GM12878 (cell line): ENCODE data around the gene PTPRC. TPM values are rescaled to one million over a fixed set of nuclear protein-coding genes. Genes with fewer than 3 reads are reported as not detected.

Experiments used
- ATAC-seq: fragments of 200-7000 bp; cut with Tn5 transposase; 3 replicates; pipeline ENCODE4 v1.9.1; 2020; ENCODE audit warnings: mild to moderate bottlenecking, moderate library complexity
- BruUV-seq: library from RNA; stranded (reverse); fragments of 400-500 nt; replicated peaks from 2 replicates; lab custom pipeline; 2021; lab: Mats Ljungman, UMichigan
- CTCF ChIA-PET: fragments of 300-600 bp; sonication (Branson Sonifier 250); formaldehyde crosslinking; extraction: SDS; loops from one replicate; lab custom pipeline; 2021; ENCODE audit warnings: inconsistent platforms; lab: Yijun Ruan, JAX
- POLR2A ChIA-PET: fragments of 350-600 bp; formaldehyde crosslinking; extraction: SDS; loops from one replicate; lab custom pipeline; 2021; ENCODE audit warnings: inconsistent platforms; lab: Charles Lee
- RAD21 ChIA-PET: fragments of 300-600 bp; sonication (Branson Sonifier 250); formaldehyde crosslinking; loops from one replicate; lab custom pipeline; 2023; ENCODE audit warnings: antibody characterized with exemption; ENCODE audit not compliant: unreplicated experiment; lab: Charles Lee
- SMC1A ChIA-PET: fragments of 300-600 bp; sonication (Branson Sonifier 250); formaldehyde crosslinking; loops from one replicate; lab custom pipeline; 2023; ENCODE audit not compliant: unreplicated experiment, uncharacterized antibody; lab: Charles Lee
- DNase-seq: peaks from one replicate; pipeline ENCODE4 v3.0.0-alpha.2; 2011; ENCODE audit warnings: low read depth, low spot score
- FAIRE-seq: peaks from 3 replicates; lab custom pipeline; 2011; peaks lifted over from hg19 to GRCh38; lab: Jason Lieb, UNC
- H2AFZ ChIP-seq: 2 replicates; pipeline ENCODE4 v1.6.0; 2011; ENCODE audit warnings: low read depth, low read length, control low read depth; ENCODE audit not compliant: control insufficient read depth
- H3K27ac ChIP-seq: 2 replicates; pipeline ENCODE4 v1.5.1; 2011; ENCODE audit warnings: control low read depth; ENCODE audit not compliant: control insufficient read depth, insufficient read depth
- H3K27me3 ChIP-seq, 2 experiments: replicated peaks in 1 of 2; 2 replicates each; pipeline versions ENCODE4 v1.6.0 to v1.6.1; 2011; ENCODE audit warnings: low read length in 1 of 2; ENCODE audit not compliant: control insufficient read depth in 2 of 2, insufficient read depth in 2 of 2
- H3K36me3 ChIP-seq, 2 experiments: 2 replicates each; pipeline ENCODE4 v1.5.1; 2011; ENCODE audit warnings: low read length in 1 of 2; ENCODE audit not compliant: control insufficient read depth in 2 of 2, insufficient read depth in 2 of 2
- H3K4me1 ChIP-seq: 2 replicates; pipeline ENCODE4 v1.6.1; 2011; ENCODE audit warnings: mild to moderate bottlenecking, low read length, moderate library complexity, mixed read lengths; ENCODE audit not compliant: control insufficient read depth, insufficient read depth
- H3K4me2 ChIP-seq: 2 replicates; pipeline ENCODE4 v1.6.0; 2011; ENCODE audit warnings: control low read depth; ENCODE audit not compliant: control insufficient read depth, insufficient read depth
- H3K4me3 ChIP-seq: fragments of 200-600 bp; sonication (generic); 2 replicates; pipeline ENCODE4 v1.5.1; 2016
- H3K79me2 ChIP-seq: 2 replicates; pipeline ENCODE4 v1.6.0; 2011; ENCODE audit warnings: low read length; ENCODE audit not compliant: control insufficient read depth, insufficient read depth
- H3K9ac ChIP-seq: 2 replicates; pipeline ENCODE4 v1.8.0; 2011; ENCODE audit warnings: low read length, control low read depth, mixed read lengths; ENCODE audit not compliant: control insufficient read depth, insufficient read depth
- H3K9me3 ChIP-seq: replicated peaks from 3 replicates; pipeline ENCODE4 v1.5.1; 2011; ENCODE audit warnings: mild to moderate bottlenecking, low read length; ENCODE audit not compliant: control insufficient read depth, insufficient read depth
- H4K20me1 ChIP-seq: 2 replicates; pipeline ENCODE4 v1.6.0; 2011; ENCODE audit not compliant: control insufficient read depth, insufficient read depth
- CBX3 ChIP-seq: fragments of 200-600 bp; sonication (generic); IDR thresholded peaks from 2 replicates; pipeline ENCODE4 v1.6.1; 2016; ENCODE audit warnings: low read depth, borderline replicate concordance
- CREB1 ChIP-seq: IDR thresholded peaks from 2 replicates; pipeline ENCODE4 v1.6.1; 2012; ENCODE audit warnings: low read depth, mild to moderate bottlenecking, inconsistent platforms
- NBN ChIP-seq: fragments of 450-650 bp; IDR thresholded peaks from 2 replicates; pipeline ENCODE4 v1.6.1; 2016
- RB1 ChIP-seq: fragments of 450-650 bp; formaldehyde crosslinking; IDR thresholded peaks from 2 replicates; pipeline ENCODE4 v1.6.1; 2017; ENCODE audit warnings: mild to moderate bottlenecking, borderline replicate concordance
- RELA ChIP-seq: fragments of 450-650 bp; IDR thresholded peaks from 2 replicates; pipeline ENCODE4 v1.8.0; 2014; ENCODE audit warnings: borderline replicate concordance; ENCODE audit not compliant: partially characterized antibody
- TCF7 ChIP-seq: IDR thresholded peaks from 2 replicates; pipeline ENCODE4 v1.6.1; 2014; ENCODE audit warnings: antibody characterized with exemption, borderline replicate concordance
- WGBS: methylation state at CpG from one replicate; pipeline ENCODE4 v1.1.6; 2016; ENCODE audit warnings: low lambda C conversion rate; ENCODE audit not compliant: insufficient replicate concordance, insufficient coverage; ENCODE audit errors: missing lambda C conversion rate; 5-methylcytosine and 5-hydroxymethylcytosine counted together
- in situ Hi-C: fragments of 300-500 bp; cut with MboI; formaldehyde crosslinking; loops from 9 replicates; pipeline ENCODE4 v1.14.3; 2018; ENCODE audit warnings: mixed read lengths
- intact Hi-C: fragments of 100-400 bp; cut with micrococcal nuclease; formaldehyde crosslinking; loops from one replicate; pipeline ENCODE4 v1.14.2; 2022; ENCODE audit not compliant: unreplicated experiment
- polyA plus RNA-seq, 11 experiments: library from polyadenylated mRNA; depleted of rRNA in 4 of 11; unstranded in 6 of 11; stranded (reverse) in 5 of 11; fragments of >200 nt; fragmentation: Nextera tagmentation in 4 of 11; fragmentation: Illumina TruSeq in 1 of 11; extraction: Ambion mirVana in 4 of 11; extraction: Trizol in 1 of 11; gene quantifications; 1 replicate in 1 of 11; 2 replicates in 10 of 11; pipeline versions ENCODE4 v1.2.1 to v1.2.3, GENCODE V29; 2011 to 2016; ENCODE audit warnings: inconsistent platforms in 2 of 11, missing spikeins in 2 of 11, low read depth in 1 of 11
- total RNA-seq, 4 experiments: library from RNA; depleted of rRNA in 3 of 4; stranded (reverse); fragments of >200 nt in 3 of 4; fragmentation: Illumina TruSeq in 1 of 4; extraction: Trizol in 1 of 4; gene quantifications; 2 replicates each; pipeline versions ENCODE4 v1.2.1 to v1.2.3, GENCODE V29; 2013 to 2021
- TF ChIP-seq, protein P1 (sequence below): fragments of 450-650 bp; IDR thresholded peaks from 2 replicates; pipeline ENCODE4 v1.6.1; 2016; ENCODE audit warnings: mild to moderate bottlenecking, moderate library complexity, borderline replicate concordance
- TF ChIP-seq, protein P2 (sequence below): fragments of 450-650 bp; formaldehyde crosslinking; IDR thresholded peaks from 2 replicates; pipeline ENCODE4 v1.5.0; 2022; ENCODE audit warnings: mild to moderate bottlenecking, missing genetic modification characterization

The PTPRC gene
- total and polyA plus RNA-seq, 10 of the 15 experiments (the other 5 are each of a cell fraction or from before 2014, with no cell fraction given): 72.9 to 221 (median 118) TPM

DNA sequence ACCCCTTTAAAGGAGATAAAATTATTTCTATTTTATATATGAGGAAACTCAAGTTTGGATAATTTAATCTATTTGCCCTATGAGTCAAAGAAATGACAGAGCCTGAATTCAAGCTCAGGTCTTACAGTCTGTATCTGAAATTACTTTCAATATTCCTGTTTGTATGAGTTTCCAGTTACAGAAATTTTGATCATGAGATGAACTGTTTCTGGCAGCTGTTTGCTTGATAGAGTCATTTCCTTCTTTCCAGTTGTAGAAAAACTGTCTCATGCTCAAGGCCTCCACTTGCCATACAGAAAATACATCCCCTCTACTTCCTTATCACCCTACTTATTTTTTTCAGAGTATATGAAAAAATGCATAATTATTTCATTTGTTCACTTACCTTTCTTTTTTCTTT is 87.6 kb downstream of the PTPRC start (continued):
- TF ChIP-seq, protein P1, sequence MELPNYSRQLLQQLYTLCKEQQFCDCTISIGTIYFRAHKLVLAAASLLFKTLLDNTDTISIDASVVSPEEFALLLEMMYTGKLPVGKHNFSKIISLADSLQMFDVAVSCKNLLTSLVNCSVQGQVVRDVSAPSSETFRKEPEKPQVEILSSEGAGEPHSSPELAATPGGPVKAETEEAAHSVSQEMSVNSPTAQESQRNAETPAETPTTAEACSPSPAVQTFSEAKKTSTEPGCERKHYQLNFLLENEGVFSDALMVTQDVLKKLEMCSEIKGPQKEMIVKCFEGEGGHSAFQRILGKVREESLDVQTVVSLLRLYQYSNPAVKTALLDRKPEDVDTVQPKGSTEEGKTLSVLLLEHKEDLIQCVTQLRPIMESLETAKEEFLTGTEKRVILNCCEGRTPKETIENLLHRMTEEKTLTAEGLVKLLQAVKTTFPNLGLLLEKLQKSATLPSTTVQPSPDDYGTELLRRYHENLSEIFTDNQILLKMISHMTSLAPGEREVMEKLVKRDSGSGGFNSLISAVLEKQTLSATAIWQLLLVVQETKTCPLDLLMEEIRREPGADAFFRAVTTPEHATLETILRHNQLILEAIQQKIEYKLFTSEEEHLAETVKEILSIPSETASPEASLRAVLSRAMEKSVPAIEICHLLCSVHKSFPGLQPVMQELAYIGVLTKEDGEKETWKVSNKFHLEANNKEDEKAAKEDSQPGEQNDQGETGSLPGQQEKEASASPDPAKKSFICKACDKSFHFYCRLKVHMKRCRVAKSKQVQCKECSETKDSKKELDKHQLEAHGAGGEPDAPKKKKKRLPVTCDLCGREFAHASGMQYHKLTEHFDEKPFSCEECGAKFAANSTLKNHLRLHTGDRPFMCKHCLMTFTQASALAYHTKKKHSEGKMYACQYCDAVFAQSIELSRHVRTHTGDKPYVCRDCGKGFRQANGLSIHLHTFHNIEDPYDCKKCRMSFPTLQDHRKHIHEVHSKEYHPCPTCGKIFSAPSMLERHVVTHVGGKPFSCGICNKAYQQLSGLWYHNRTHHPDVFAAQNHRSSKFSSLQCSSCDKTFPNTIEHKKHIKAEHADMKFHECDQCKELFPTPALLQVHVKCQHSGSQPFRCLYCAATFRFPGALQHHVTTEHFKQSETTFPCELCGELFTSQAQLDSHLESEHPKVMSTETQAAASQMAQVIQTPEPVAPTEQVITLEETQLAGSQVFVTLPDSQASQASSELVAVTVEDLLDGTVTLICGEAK: no peak
- no peak for TF ChIP-seq RELA

DNA sequence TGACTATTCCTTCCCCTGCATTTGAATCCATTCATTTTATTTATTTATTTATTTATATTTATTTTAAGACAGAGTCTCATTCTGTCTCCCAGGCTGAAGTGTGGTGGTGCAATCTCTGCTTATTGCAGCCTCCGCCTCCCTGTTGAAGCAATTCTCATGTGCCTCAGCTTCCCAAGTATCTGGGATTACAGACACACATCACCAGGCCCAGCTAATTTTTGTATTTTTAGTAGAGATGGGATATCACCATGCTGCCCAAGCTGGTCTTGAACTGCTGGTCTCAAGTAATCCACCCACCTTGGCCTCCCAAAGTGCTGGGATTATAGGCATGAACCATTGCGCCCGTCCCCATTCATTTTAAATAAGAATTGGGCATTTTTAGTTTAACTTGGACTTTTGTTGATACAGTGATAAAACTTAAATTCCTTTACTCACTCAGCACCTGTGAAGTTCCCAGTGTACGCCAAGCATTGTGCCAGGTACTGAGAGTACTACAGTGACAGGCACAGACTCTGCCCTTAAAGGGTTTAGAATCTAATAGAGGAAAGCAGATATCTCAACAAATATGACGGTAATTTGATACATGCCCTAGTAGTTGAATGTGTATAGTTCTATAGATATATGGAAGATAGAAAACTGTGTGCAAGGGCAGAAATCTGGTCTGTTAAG is 90.5 kb downstream of the PTPRC start:
- 97% methylated on average over 5 of the region's 5 CpGs for WGBS
- CTCF ChIA-PET: interaction anchor here (0.8 to 1.1 kb wide), 2 partner anchors 24 to 734 kb away, joined by 3 to 4 read pairs; no protein-coding TSS in a partner anchor
- H3K4me1 ChIP-seq: 0 out of 2 replicates have a peak, but pooled peaks cover 3% of the 10 kb centered on the region
- intact Hi-C loops (no loop called here), in situ Hi-C loops (no loop called here)
- FAIRE-seq: no peak
- BruUV-seq: no TSS peak
- peaks cover 0 to 13% of the 10 kb centered on the region in 2 experiments; a peak in 3 of 4 replicates for H3K36me3 ChIP-seq
- no peak overlapping the region for H3K4me3 ChIP-seq
- no peak overlapping the region for H3K4me2 ChIP-seq
- RAD21 ChIA-PET: no interaction called here
- H3K27me3 ChIP-seq: no peaks in the 10 kb centered on the region
- POLR2A ChIA-PET: no interaction called here
- DNase-seq: no peak
- H3K79me2 ChIP-seq: no peaks in the 10 kb centered on the region
- no peak overlapping the region for H3K9ac ChIP-seq
- no peak for ATAC-seq
- H3K9me3 ChIP-seq: no peaks in the 10 kb centered on the region
- no peaks in the 10 kb centered on the region for H4K20me1 ChIP-seq
- no peak overlapping the region for H3K27ac ChIP-seq
- SMC1A ChIA-PET: interaction anchor here (0.7 to 0.8 kb wide), 2 partner anchors 19 to 274 kb away, joined by 3 read pairs; no protein-coding TSS in a partner anchor
- H2AFZ ChIP-seq: no peak overlapping the region
- TF ChIP-seq CREB1 (no peak), RB1 (no peak), TCF7 (no peak), NBN (no peak), CBX3 (no peak)
- TF ChIP-seq, protein P2, sequence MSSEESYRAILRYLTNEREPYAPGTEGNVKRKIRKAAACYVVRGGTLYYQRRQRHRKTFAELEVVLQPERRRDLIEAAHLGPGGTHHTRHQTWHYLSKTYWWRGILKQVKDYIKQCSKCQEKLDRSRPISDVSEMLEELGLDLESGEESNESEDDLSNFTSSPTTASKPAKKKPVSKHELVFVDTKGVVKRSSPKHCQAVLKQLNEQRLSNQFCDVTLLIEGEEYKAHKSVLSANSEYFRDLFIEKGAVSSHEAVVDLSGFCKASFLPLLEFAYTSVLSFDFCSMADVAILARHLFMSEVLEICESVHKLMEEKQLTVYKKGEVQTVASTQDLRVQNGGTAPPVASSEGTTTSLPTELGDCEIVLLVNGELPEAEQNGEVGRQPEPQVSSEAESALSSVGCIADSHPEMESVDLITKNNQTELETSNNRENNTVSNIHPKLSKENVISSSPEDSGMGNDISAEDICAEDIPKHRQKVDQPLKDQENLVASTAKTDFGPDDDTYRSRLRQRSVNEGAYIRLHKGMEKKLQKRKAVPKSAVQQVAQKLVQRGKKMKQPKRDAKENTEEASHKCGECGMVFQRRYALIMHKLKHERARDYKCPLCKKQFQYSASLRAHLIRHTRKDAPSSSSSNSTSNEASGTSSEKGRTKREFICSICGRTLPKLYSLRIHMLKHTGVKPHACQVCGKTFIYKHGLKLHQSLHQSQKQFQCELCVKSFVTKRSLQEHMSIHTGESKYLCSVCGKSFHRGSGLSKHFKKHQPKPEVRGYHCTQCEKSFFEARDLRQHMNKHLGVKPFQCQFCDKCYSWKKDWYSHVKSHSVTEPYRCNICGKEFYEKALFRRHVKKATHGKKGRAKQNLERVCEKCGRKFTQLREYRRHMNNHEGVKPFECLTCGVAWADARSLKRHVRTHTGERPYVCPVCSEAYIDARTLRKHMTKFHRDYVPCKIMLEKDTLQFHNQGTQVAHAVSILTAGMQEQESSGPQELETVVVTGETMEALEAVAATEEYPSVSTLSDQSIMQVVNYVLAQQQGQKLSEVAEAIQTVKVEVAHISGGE (CRISPR knock-in tag): no peak
